H1 (cell line): Measurements from ENCODE around the gene PDIA2. TPM values are rescaled to one million over a fixed set of nuclear protein-coding genes. Genes with fewer than 3 reads are reported as not detected.

Experiments
- CTCF ChIA-PET: fragments of 300-600 bp; sonication (Branson Sonifier 250); formaldehyde crosslinking; loops from one replicate; lab custom pipeline; 2021; ENCODE audit not compliant: partially characterized antibody; lab: Charles Lee
- POLR2A ChIA-PET: fragments of 300-600 bp; sonication (Branson Sonifier 250); formaldehyde crosslinking; loops from one replicate; lab custom pipeline; 2021; ENCODE audit warnings: inconsistent platforms; ENCODE audit not compliant: partially characterized antibody; lab: Charles Lee
- DNase-seq, 2 experiments: peaks; one replicate each; pipeline versions ENCODE4 v3.0.0 to v3.0.0-alpha.2; 2010 to 2022; ENCODE audit warnings: low spot score in 2 of 2, low read depth in 1 of 2, mixed read lengths in 1 of 2
- FAIRE-seq: peaks from 2 replicates; lab custom pipeline; 2011; peaks lifted over from hg19 to GRCh38; lab: Jason Lieb, UNC
- H2AFZ ChIP-seq: 2 replicates; pipeline ENCODE4 v1.8.1; 2012; ENCODE audit warnings: low read length, inconsistent platforms
- H2AK5ac ChIP-seq: 2 replicates; pipeline ENCODE4 v1.6.1; 2013; ENCODE audit warnings: low read depth, low read length
- H2BK120ac ChIP-seq: replicated peaks from 2 replicates; pipeline ENCODE3; 2013; ENCODE audit warnings: low read depth, low read length, inconsistent platforms
- H2BK12ac ChIP-seq: 2 replicates; pipeline ENCODE4 v1.6.1; 2013; ENCODE audit warnings: low read depth, low read length
- H2BK15ac ChIP-seq: 2 replicates; pipeline ENCODE4 v1.6.1; 2013; ENCODE audit warnings: low read length
- H2BK20ac ChIP-seq: 2 replicates; pipeline ENCODE4 v1.6.1; 2013; ENCODE audit warnings: low read length
- H2BK5ac ChIP-seq: 2 replicates; pipeline ENCODE4 v1.6.1; 2013; ENCODE audit warnings: low read depth, low read length
- H3K14ac ChIP-seq: 2 replicates; pipeline ENCODE4 v1.6.1; 2013; ENCODE audit warnings: inconsistent platforms; ENCODE audit not compliant: insufficient read length
- H3K18ac ChIP-seq: 2 replicates; pipeline ENCODE4 v1.6.1; 2013; ENCODE audit warnings: low read length; ENCODE audit errors: extremely low read depth
- H3K23ac ChIP-seq: 2 replicates; pipeline ENCODE4 v1.6.1; 2013; ENCODE audit warnings: inconsistent platforms; ENCODE audit not compliant: insufficient read length
- H3K23me2 ChIP-seq: 2 replicates; pipeline ENCODE4 v1.6.1; 2013; ENCODE audit warnings: low read depth, low read length
- H3K27ac ChIP-seq: 2 replicates; pipeline ENCODE4 v1.6.1; 2011; ENCODE audit warnings: low read depth, low read length, inconsistent platforms
- H3K27me3 ChIP-seq, 4 experiments: replicated peaks in 1 of 4; 1 replicate in 1 of 4; 2 replicates in 3 of 4; pipeline versions ENCODE4 v1.6.1 to v1.8.1; 2011 to 2013; ENCODE audit warnings: low read length in 3 of 4, mild to moderate bottlenecking in 3 of 4, inconsistent platforms in 2 of 4, mixed read lengths in 2 of 4, moderate library complexity in 1 of 4; ENCODE audit not compliant: control insufficient read depth in 3 of 4, insufficient read depth in 3 of 4; ENCODE audit errors: extremely low read depth in 1 of 4
- H3K36me3 ChIP-seq, 4 experiments: 2 replicates each; pipeline versions ENCODE4 v1.6.1 to v1.8.1; 2011 to 2013; ENCODE audit warnings: mild to moderate bottlenecking in 4 of 4, low read length in 3 of 4, moderate library complexity in 2 of 4, control low read depth in 1 of 4, inconsistent platforms in 1 of 4; ENCODE audit not compliant: insufficient read depth in 4 of 4, control insufficient read depth in 2 of 4
- H3K4ac ChIP-seq: replicated peaks from 2 replicates; pipeline ENCODE3; 2013; ENCODE audit warnings: low read length, low read depth, mixed read lengths, inconsistent platforms; ENCODE audit not compliant: insufficient read length
- H3K4me1 ChIP-seq, 4 experiments: replicated peaks in 1 of 4; 1 replicate in 1 of 4; 2 replicates in 3 of 4; pipeline versions ENCODE4 v1.6.1 to v1.8.1; 2011 to 2013; ENCODE audit warnings: low read length in 3 of 4, inconsistent platforms in 2 of 4, mixed read lengths in 1 of 4; ENCODE audit not compliant: insufficient read depth in 4 of 4, control insufficient read depth in 3 of 4
- H3K4me2 ChIP-seq, 2 experiments: 2 replicates each; pipeline versions ENCODE4 v1.6.1 to v1.8.1; 2011 to 2013; ENCODE audit warnings: low read depth in 2 of 2, low read length in 2 of 2, control low read depth in 1 of 2, inconsistent platforms in 1 of 2, mild to moderate bottlenecking in 1 of 2; ENCODE audit not compliant: insufficient read depth in 1 of 2
- H3K4me3 ChIP-seq, 4 experiments: fragments of 200-600, 300-600 bp in 1 of 4; sonication (generic), shearing (Covaris generic), sonication (Bioruptor Twin) in 1 of 4; 2 replicates each; pipeline versions ENCODE4 v1.5.1 to v1.8.1; 2011 to 2016; ENCODE audit warnings: low read length in 4 of 4, low read depth in 3 of 4, control low read depth in 2 of 4, inconsistent platforms in 2 of 4, mild to moderate bottlenecking in 2 of 4, mixed read lengths in 1 of 4, moderate library complexity in 1 of 4; ENCODE audit not compliant: insufficient read depth in 2 of 4; ENCODE audit errors: extremely low read depth in 1 of 4
- H3K56ac ChIP-seq: replicated peaks from 2 replicates; pipeline ENCODE3; 2013; ENCODE audit warnings: low read depth, mild to moderate bottlenecking, mixed read lengths, low read length, inconsistent platforms; ENCODE audit not compliant: insufficient read length
- H3K79me1 ChIP-seq: 2 replicates; pipeline ENCODE4 v1.6.1; 2013; ENCODE audit warnings: low read depth, low read length, control low read depth
- H3K79me2 ChIP-seq, 2 experiments: 2 replicates each; pipeline versions ENCODE4 v1.6.1 to v1.8.1; 2012 to 2013; ENCODE audit warnings: low read length in 2 of 2, mild to moderate bottlenecking in 2 of 2, inconsistent platforms in 1 of 2; ENCODE audit not compliant: insufficient read depth in 2 of 2, control insufficient read depth in 1 of 2
- H3K9ac ChIP-seq, 4 experiments: replicated peaks in 1 of 4; 1 replicate in 1 of 4; 2 replicates in 3 of 4; pipeline versions ENCODE4 v1.6.1 to v1.8.1; 2011 to 2013; ENCODE audit warnings: low read depth in 3 of 4, low read length in 3 of 4, control low read depth in 2 of 4, mild to moderate bottlenecking in 2 of 4, moderate library complexity in 2 of 4, inconsistent platforms in 1 of 4; ENCODE audit errors: extremely low read depth in 1 of 4
- H3K9me3 ChIP-seq, 2 experiments: 2 replicates each; pipeline versions ENCODE4 v1.6.1 to v1.8.1; 2012 to 2013; ENCODE audit warnings: mild to moderate bottlenecking in 2 of 2, moderate library complexity in 2 of 2, control low read depth in 1 of 2, inconsistent platforms in 1 of 2, low read depth in 1 of 2, low read length in 1 of 2, mixed read lengths in 1 of 2; ENCODE audit not compliant: insufficient read depth in 2 of 2
- H4K20me1 ChIP-seq, 2 experiments: replicated peaks in 1 of 2; 2 replicates each; pipeline versions ENCODE3 to v1.8.1; 2011 to 2013; ENCODE audit warnings: inconsistent platforms in 2 of 2, low read length in 2 of 2, mild to moderate bottlenecking in 1 of 2; ENCODE audit not compliant: insufficient read depth in 2 of 2, control insufficient read depth in 1 of 2
- H4K5ac ChIP-seq: 2 replicates; pipeline ENCODE4 v1.6.1; 2013; ENCODE audit warnings: low read length, low read depth, mixed read lengths, inconsistent platforms; ENCODE audit not compliant: insufficient read length
- H4K8ac ChIP-seq: 2 replicates; pipeline ENCODE4 v1.8.0; 2013; ENCODE audit warnings: mild to moderate bottlenecking, moderate library complexity, low read length, inconsistent platforms; ENCODE audit not compliant: insufficient read depth; ENCODE audit errors: extremely low read depth
- H4K91ac ChIP-seq: replicated peaks from 2 replicates; pipeline ENCODE3; 2013; ENCODE audit warnings: low read length, mixed read lengths, inconsistent platforms; ENCODE audit not compliant: insufficient read length
- ATF2 ChIP-seq: IDR thresholded peaks from 2 replicates; pipeline ENCODE4 v1.6.1; 2012; ENCODE audit warnings: low read length, inconsistent platforms
- BRCA1 ChIP-seq: IDR thresholded peaks from 2 replicates; pipeline ENCODE4 v1.6.1; 2012; ENCODE audit warnings: low read depth, low read length, improper control_type of control experiment
- CEBPB ChIP-seq: IDR thresholded peaks from 2 replicates; pipeline ENCODE4 v1.6.1; 2012; ENCODE audit warnings: low read depth, low read length
- KDM1A ChIP-seq: fragments of 200-600, 300-600 bp; sonication (generic); IDR thresholded peaks from 2 replicates; pipeline ENCODE4 v1.7.1; 2016; ENCODE audit warnings: mild to moderate bottlenecking, low read length, borderline replicate concordance
- NRF1 ChIP-seq: IDR thresholded peaks from 2 replicates; pipeline ENCODE4 v1.6.1; 2011; ENCODE audit warnings: mild to moderate bottlenecking, low read depth, low read length, improper control_type of control experiment
- RAD21 ChIP-seq, 2 experiments: IDR thresholded peaks in 1 of 2; conservative IDR thresholded peaks in 1 of 2; 2 replicates each; pipeline ENCODE4 v1.6.1; 2011; ENCODE audit warnings: low read depth in 2 of 2, low read length in 2 of 2, improper control_type of control experiment in 1 of 2, inconsistent platforms in 1 of 2, mild to moderate bottlenecking in 1 of 2, moderate library complexity in 1 of 2
- SIN3A ChIP-seq, 2 experiments: IDR thresholded peaks in 1 of 2; conservative IDR thresholded peaks in 1 of 2; 2 replicates each; pipeline ENCODE4 v1.6.1; 2011 to 2012; ENCODE audit warnings: low read length in 2 of 2, improper control_type of control experiment in 1 of 2, low read depth in 1 of 2, mild to moderate bottlenecking in 1 of 2
- SIRT6 ChIP-seq: IDR thresholded peaks from one replicate; pipeline ENCODE4 v1.7.1; 2012; ENCODE audit warnings: low read length, inconsistent platforms
- TEAD4 ChIP-seq: IDR thresholded peaks from 2 replicates; pipeline ENCODE4 v1.6.1; 2012; ENCODE audit warnings: low read depth, low read length, inconsistent platforms, mixed read lengths
- WGBS, 2 experiments: shearing (Covaris generic) in 1 of 2; methylation state at CpG; one replicate each; pipeline versions ENCODE4 v1.1.6 to v1.1.7; 2013 to 2015; ENCODE audit warnings: low lambda C conversion rate in 2 of 2, mixed read lengths in 2 of 2, inconsistent platforms in 1 of 2, low coverage in 1 of 2, missing lambda C conversion rate in 1 of 2; ENCODE audit not compliant: insufficient replicate concordance in 2 of 2, insufficient coverage in 1 of 2, insufficient read length in 1 of 2; ENCODE audit errors: extremely low coverage in 1 of 2, missing lambda C conversion rate in 1 of 2; 5-methylcytosine and 5-hydroxymethylcytosine counted together
- polyA plus RNA-seq, 7 experiments: library from polyadenylated mRNA; depleted of rRNA in 3 of 7; stranded (reverse) in 5 of 7; unstranded in 2 of 7; fragments of >200 nt in 5 of 7; fragments of 200-250 nt in 2 of 7; gene quantifications; 1 replicate in 5 of 7; 2 replicates in 1 of 7; 4 replicates in 1 of 7; pipeline versions ENCODE4 v1.2.1 to v1.2.3, GENCODE V29; 2011 to 2013; ENCODE audit warnings: missing spikeins in 2 of 7, mixed read lengths in 2 of 7
- total RNA-seq: library from RNA; stranded (reverse); fragmentation: NEBNext Ultra II Directional; extraction: Animal tissue kit (Norgen Biotek cat#: 25700); gene quantifications from 2 replicates; pipeline ENCODE4 v1.2.1, GENCODE V29; 2021
- TF ChIP-seq, protein P1 (sequence below): IDR thresholded peaks from 2 replicates; pipeline ENCODE4 v1.6.1; 2011; ENCODE audit warnings: low read depth, mild to moderate bottlenecking, low read length; ENCODE audit not compliant: insufficient read depth

PDIA2 gene
- total and polyA plus RNA-seq, 2 of the 8 experiments (the other 6 are each of a cell fraction or from before 2014, with no cell fraction given), result 0.34 to 0.50 TPM

DNA sequence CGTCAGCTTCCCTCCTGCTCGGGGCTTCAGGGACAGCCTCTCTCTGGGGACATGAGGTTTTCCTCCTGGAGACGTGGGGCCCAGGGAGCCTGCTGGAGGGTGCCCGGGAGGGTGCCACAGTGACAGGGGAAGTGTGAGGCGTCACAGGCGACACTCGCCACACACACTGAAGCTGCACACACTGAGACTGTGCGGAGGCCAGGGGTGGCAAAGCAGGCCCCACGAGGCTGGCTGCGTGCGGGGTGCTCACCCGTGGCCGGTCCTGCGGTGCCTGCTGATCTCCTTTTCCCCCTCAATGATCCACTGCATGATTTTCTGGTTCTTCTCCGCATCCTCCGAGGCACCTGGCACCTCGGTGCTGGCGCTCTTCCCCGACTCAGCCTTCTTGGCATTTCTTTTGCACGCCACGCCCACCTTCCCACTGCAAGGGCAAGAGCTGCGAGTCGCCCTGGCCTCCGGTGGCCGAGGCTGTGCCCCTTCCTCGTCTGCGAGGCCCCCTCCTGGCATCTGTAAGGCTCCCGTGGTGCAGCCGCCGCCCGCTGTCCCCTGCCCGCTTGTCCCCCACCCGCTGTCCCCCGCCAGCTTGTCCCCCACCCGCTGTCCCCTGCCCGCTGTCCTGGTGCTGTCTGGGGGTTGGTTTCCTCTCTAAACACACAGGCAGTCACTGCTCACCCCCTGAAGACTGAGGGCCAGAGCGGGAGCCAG lies 14.0 kb downstream of the PDIA2 start:
- H4K20me1 ChIP-seq, result peaks cover 0 to 2% of the 10 kb centered on the region in 2 experiments
- no peaks in the 10 kb centered on the region for H3K4me1 ChIP-seq
- no peak overlapping the region for H3K23ac ChIP-seq
- no peaks in the 10 kb centered on the region for H3K79me2 ChIP-seq
- H2BK5ac ChIP-seq, result no peak overlapping the region
- FAIRE-seq (no peak), DNase-seq (no peak)
- H3K4me3 ChIP-seq, result no peak overlapping the region
- 93% methylated on average over 23 of the region's 37 CpGs; no CpG with 5 or more reads in 1 of the 2 experiments for WGBS, 2 experiments
- H3K27ac ChIP-seq, result no peak overlapping the region
- H2BK15ac ChIP-seq, result no peak overlapping the region
- no peak overlapping the region for H3K9ac ChIP-seq
- no peak overlapping the region for H4K91ac ChIP-seq
- no peak overlapping the region for H4K5ac ChIP-seq
- H2BK12ac ChIP-seq, result no peak overlapping the region
- no peak overlapping the region for H3K56ac ChIP-seq
- H3K18ac ChIP-seq, result no peak overlapping the region
- no peaks in the 10 kb centered on the region for H3K23me2 ChIP-seq
- no peak overlapping the region for H2BK20ac ChIP-seq
- H3K14ac ChIP-seq, result no peak overlapping the region
- H2BK120ac ChIP-seq, result no peak overlapping the region
- H3K36me3 ChIP-seq, result peaks cover 0 to 18% (median 2%) of the 10 kb centered on the region in 4 experiments; a peak in 4 of 8 replicates
- H3K4me2 ChIP-seq, result no peak overlapping the region
- peak overlapping the region; percentile 35; the same call in 1 of the 2 replicates for H4K8ac ChIP-seq
- no peak overlapping the region for H3K4ac ChIP-seq
- no peaks in the 10 kb centered on the region for H3K79me1 ChIP-seq
- ChIA-PET CTCF (interaction anchor here (0.6 to 1.0 kb wide), 2 partner anchors 10 to 231 kb away, joined by 3 read pairs; no protein-coding TSS in a partner anchor), POLR2A (interaction anchor here (1.2 kb wide), 1 partner anchor 33 kb away, joined by 3 read pairs; no protein-coding TSS in a partner anchor)
- H3K9me3 ChIP-seq, result no peaks in the 10 kb centered on the region
- H2AFZ ChIP-seq, result no peak overlapping the region
- no peak overlapping the region for H2AK5ac ChIP-seq
- H3K27me3 ChIP-seq, result no peaks in the 10 kb centered on the region
- TF ChIP-seq ATF2, result no peak
- no peak for TF ChIP-seq KDM1A
- TF ChIP-seq CEBPB, result no peak
- no peak for TF ChIP-seq TEAD4
- TF ChIP-seq, protein P1, sequence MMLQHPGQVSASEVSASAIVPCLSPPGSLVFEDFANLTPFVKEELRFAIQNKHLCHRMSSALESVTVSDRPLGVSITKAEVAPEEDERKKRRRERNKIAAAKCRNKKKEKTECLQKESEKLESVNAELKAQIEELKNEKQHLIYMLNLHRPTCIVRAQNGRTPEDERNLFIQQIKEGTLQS, result no peak
- TF ChIP-seq SIRT6, result no peak
- no peak for TF ChIP-seq BRCA1
- no peak for TF ChIP-seq RAD21 (IDR thresholded peaks at IDR 0.05 in 1 of 2, conservative IDR thresholded peaks at IDR 0.05 in 1 of 2; ENCODE audit: low read depth in 2 of 2, low read length in 2 of 2)
- TF ChIP-seq NRF1, result no peak
- TF ChIP-seq SIN3A (conservative IDR thresholded peaks at IDR 0.05 in 1 of 2, IDR thresholded peaks at IDR 0.05 in 1 of 2; ENCODE audit: low read depth in 1 of 2, low read length in 2 of 2), result no peak
